NCI-H1694 treated with DMSO at 0.1 percent for 48 hours (cell line): ENCODE measurements around the gene DPH7.
"Not testable (repeated sequence)": the region's sequence is repeated elsewhere in the genome, so short reads cannot be mapped to it uniquely, and the experiment has no call there.

Experiments used
- DNase-seq: peaks from one replicate; lab custom pipeline; 2025; lab: John Stamatoyannopoulos, UW

The DPH7 gene

GRCh38 chr9:137518661-137519459, 59.9 kb downstream of the DPH7 start:
- DNase-seq, result not testable (repeated sequence)

- DNase-seq, result no peak
These were observed 62.4 kb downstream of the DPH7 start for GRCh38 chr9:137516144-137516917.

GRCh38 chr9:137515338-137515724, 63.4 kb downstream of the DPH7 start:
- DNase-seq, result no peak

- no peak for DNase-seq
These were observed 63.9 kb downstream of the DPH7 start for GRCh38 chr9:137514691-137515337.

- not testable (repeated sequence) for DNase-seq
These were observed 64.7 kb downstream of the DPH7 start for GRCh38 chr9:137513801-137514570.

- DNase-seq, result not testable (repeated sequence)
These were observed 65.6 kb downstream of the DPH7 start for GRCh38 chr9:137513136-137513535.

GRCh38 chr9:137511758-137512463, 66.8 kb downstream of the DPH7 start:
- DNase-seq, result no peak

GRCh38 chr9:137511126-137511525, 67.6 kb downstream of the DPH7 start:
- DNase-seq, result not testable (repeated sequence)

GRCh38 chr9:137509198-137509597, 69.5 kb downstream of the DPH7 start:
- no peak for DNase-seq

GRCh38 chr9:137506702-137507171, 72.0 kb downstream of the DPH7 start:
- peak; percentile 71 for DNase-seq

GRCh38 chr9:137506274-137506673, 72.5 kb downstream of the DPH7 start:
- DNase-seq, result peak; percentile 8

- DNase-seq, result no peak
These were observed 73.1 kb downstream of the DPH7 start for GRCh38 chr9:137505421-137506140.
